ENCODE results near the gene PLD1. TPM values are rescaled to one million over a fixed set of nuclear protein-coding genes. Genes with fewer than 3 reads are reported as not detected.

The PLD1 gene
- total and polyA plus RNA-seq, 10 of the 15 experiments (the other 5 are each of a cell fraction or from before 2014, with no cell fraction given), result 2.9 to 108 (median 3.6) TPM

DNA sequence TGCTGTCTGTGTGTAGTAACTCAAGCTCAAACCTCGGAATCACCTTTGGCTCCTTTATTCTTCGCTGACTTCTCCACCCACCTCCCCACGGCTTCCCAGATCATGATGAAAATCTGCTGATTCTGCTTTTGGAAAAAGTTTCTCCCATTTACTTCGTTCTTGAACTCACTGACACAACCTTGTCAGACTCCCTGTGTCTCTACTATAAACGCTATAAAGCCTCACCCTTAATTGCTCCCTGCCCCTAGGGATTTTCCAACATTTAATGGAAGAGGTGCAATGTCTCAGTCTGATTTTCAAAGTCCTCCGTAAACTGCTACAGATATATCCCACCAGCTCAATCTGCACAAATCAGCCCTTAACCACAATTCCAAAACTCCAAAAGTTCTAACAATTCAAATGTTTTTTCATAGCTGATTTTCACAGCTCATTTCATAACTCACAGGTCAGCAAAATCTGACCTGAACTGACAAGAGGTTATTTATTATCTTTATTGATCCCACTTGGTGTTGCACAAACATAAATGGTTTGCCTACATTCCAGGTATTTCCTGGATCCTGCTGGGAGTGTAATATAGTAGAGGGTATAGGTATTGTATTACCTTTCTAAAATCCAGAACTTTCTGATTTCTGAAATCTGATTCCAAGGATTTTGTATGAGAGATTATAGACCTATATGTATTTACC, 129.4 kb downstream of the PLD1 start (continued):
- TF ChIP-seq, protein P1, sequence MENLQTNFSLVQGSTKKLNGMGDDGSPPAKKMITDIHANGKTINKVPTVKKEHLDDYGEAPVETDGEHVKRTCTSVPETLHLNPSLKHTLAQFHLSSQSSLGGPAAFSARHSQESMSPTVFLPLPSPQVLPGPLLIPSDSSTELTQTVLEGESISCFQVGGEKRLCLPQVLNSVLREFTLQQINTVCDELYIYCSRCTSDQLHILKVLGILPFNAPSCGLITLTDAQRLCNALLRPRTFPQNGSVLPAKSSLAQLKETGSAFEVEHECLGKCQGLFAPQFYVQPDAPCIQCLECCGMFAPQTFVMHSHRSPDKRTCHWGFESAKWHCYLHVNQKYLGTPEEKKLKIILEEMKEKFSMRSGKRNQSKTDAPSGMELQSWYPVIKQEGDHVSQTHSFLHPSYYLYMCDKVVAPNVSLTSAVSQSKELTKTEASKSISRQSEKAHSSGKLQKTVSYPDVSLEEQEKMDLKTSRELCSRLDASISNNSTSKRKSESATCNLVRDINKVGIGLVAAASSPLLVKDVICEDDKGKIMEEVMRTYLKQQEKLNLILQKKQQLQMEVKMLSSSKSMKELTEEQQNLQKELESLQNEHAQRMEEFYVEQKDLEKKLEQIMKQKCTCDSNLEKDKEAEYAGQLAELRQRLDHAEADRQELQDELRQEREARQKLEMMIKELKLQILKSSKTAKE (IDR thresholded peaks at IDR 0.05; ENCODE audit: low read depth, poor library complexity, severe bottlenecking), result no peak
- TF ChIP-seq, protein P2, sequence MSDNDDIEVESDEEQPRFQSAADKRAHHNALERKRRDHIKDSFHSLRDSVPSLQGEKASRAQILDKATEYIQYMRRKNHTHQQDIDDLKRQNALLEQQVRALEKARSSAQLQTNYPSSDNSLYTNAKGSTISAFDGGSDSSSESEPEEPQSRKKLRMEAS (IDR thresholded peaks at IDR 0.05; ENCODE audit: low read depth, low read length), result no peak
- TF ChIP-seq CHD1 (IDR thresholded peaks at IDR 0.05; ENCODE audit: low read depth, low read length) (no peak), BACH1 (IDR thresholded peaks at IDR 0.05; ENCODE audit: borderline replicate concordance) (no peak), SIN3A (IDR thresholded peaks at IDR 0.05; ENCODE audit: low read depth, low read length) (no peak), JUNB (IDR thresholded peaks at IDR 0.05) (no peak), BRCA1 (IDR thresholded peaks at IDR 0.05; ENCODE audit: low read depth, low read length) (no peak), FOXM1 (IDR thresholded peaks at IDR 0.05; ENCODE audit: low read depth, low read length) (no peak), ZZZ3 (IDR thresholded peaks at IDR 0.05; ENCODE audit: control insufficient read depth, insufficient read length, low read depth) (no peak)

DNA sequence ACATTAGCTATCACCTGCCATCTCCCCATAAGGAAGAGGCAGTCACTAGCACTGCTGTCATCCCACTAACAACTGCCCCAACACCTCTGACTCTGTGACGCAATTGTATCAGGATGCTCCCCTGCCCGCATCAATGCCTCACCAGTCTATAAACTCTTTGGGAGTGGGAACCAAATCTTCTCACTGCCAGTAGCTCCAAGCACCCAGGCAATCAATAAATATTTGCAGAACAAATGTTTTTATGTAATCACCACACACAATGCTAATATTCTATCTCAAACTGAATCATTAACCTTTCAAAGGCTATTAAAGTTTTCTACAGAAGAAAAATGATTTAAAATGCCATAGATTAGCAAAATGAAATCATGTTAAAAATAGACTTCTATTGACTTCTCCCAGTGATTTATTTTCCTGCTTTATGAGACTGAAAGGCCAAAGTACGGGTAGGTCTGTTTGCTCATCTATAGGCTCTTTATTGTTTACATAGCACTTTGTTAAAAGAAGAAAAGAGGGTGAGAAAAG, 131.3 kb downstream of the PLD1 start:
- no peak overlapping the region for H3K4me2 ChIP-seq (ENCODE audit: control insufficient read depth, insufficient read depth)
- no peak overlapping the region for H3K4me3 ChIP-seq
- H3K27me3 ChIP-seq (replicated peaks in 1 of 2; ENCODE audit: control insufficient read depth in 2 of 2, insufficient read depth in 2 of 2, low read length in 1 of 2), result no peaks in the 10 kb centered on the region; a peak in 1 of 4 replicates
- ChIA-PET CTCF (interaction anchor here (1.1 to 3.2 kb wide), 6 partner anchors 8 to 150 kb away, joined by 3 to 26 read pairs (median 4); no protein-coding TSS in a partner anchor), SMC1A (ENCODE audit: uncharacterized antibody, unreplicated experiment) (interaction anchor here (0.6 to 4.5 kb wide), 8 partner anchors 9 to 447 kb away, joined by 3 to 22 read pairs (median 3); no protein-coding TSS in a partner anchor), POLR2A (interaction anchor here (0.9 kb wide), 1 partner anchor 26 kb away, joined by 4 read pairs; no protein-coding TSS in a partner anchor), RAD21 (ENCODE audit: unreplicated experiment) (interaction anchor here (1.9 to 2.9 kb wide), 3 partner anchors 93 to 155 kb away, joined by 6 to 9 read pairs (median 8); no protein-coding TSS in a partner anchor)
- in situ Hi-C loops (cut with MboI) (no loop called here), intact Hi-C loops (cut with micrococcal nuclease; ENCODE audit: unreplicated experiment) (no loop called here)
- H3K36me3 ChIP-seq (ENCODE audit: control insufficient read depth in 2 of 2, insufficient read depth in 2 of 2, low read length in 1 of 2), result peaks cover 0 to 1% of the 10 kb centered on the region in 2 experiments; a peak in 1 of 4 replicates
- H2AFZ ChIP-seq (ENCODE audit: control insufficient read depth, low read depth, low read length), result no peak overlapping the region
- no peaks in the 10 kb centered on the region for H3K79me2 ChIP-seq (ENCODE audit: control insufficient read depth, insufficient read depth, low read length)
- no peak for DNase-seq (ENCODE audit: low read depth, low spot score)
- H3K9ac ChIP-seq (ENCODE audit: control insufficient read depth, insufficient read depth, low read length), result no peak overlapping the region
- no peak for FAIRE-seq
- H3K9me3 ChIP-seq (replicated peaks; ENCODE audit: control insufficient read depth, insufficient read depth, low read length), result no peaks in the 10 kb centered on the region
- 69% methylated on average over 3 of the region's 3 CpGs for WGBS (ENCODE audit: insufficient coverage, insufficient replicate concordance, low lambda C conversion rate, missing lambda C conversion rate)
- no peak overlapping the region for H3K27ac ChIP-seq (ENCODE audit: control insufficient read depth, insufficient read depth)
- no peak for ATAC-seq
- BruUV-seq (replicated peaks), result no TSS peak
- no peaks in the 10 kb centered on the region for H4K20me1 ChIP-seq (ENCODE audit: control insufficient read depth, insufficient read depth)
- no peaks in the 10 kb centered on the region for H3K4me1 ChIP-seq (ENCODE audit: control insufficient read depth, insufficient read depth, low read length)
- TF ChIP-seq EGR1 (IDR thresholded peaks at IDR 0.05; ENCODE audit: borderline replicate concordance in 1 of 2, low read depth in 2 of 2, low read length in 2 of 2) (no peak), SP1 (IDR thresholded peaks at IDR 0.05; ENCODE audit: low read depth, low read length) (no peak), RAD21 (IDR thresholded peaks at IDR 0.05; ENCODE audit: insufficient read depth, low read depth, low read length) (no peak)
- TF ChIP-seq, protein P3, sequence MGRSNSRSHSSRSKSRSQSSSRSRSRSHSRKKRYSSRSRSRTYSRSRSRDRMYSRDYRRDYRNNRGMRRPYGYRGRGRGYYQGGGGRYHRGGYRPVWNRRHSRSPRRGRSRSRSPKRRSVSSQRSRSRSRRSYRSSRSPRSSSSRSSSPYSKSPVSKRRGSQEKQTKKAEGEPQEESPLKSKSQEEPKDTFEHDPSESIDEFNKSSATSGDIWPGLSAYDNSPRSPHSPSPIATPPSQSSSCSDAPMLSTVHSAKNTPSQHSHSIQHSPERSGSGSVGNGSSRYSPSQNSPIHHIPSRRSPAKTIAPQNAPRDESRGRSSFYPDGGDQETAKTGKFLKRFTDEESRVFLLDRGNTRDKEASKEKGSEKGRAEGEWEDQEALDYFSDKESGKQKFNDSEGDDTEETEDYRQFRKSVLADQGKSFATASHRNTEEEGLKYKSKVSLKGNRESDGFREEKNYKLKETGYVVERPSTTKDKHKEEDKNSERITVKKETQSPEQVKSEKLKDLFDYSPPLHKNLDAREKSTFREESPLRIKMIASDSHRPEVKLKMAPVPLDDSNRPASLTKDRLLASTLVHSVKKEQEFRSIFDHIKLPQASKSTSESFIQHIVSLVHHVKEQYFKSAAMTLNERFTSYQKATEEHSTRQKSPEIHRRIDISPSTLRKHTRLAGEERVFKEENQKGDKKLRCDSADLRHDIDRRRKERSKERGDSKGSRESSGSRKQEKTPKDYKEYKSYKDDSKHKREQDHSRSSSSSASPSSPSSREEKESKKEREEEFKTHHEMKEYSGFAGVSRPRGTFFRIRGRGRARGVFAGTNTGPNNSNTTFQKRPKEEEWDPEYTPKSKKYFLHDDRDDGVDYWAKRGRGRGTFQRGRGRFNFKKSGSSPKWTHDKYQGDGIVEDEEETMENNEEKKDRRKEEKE (IDR thresholded peaks at IDR 0.05), result no peak

Measured in GM12878 (cell line).